Measurements from ENCODE around the gene MAN2A2.

The MAN2A2 gene

DNA sequence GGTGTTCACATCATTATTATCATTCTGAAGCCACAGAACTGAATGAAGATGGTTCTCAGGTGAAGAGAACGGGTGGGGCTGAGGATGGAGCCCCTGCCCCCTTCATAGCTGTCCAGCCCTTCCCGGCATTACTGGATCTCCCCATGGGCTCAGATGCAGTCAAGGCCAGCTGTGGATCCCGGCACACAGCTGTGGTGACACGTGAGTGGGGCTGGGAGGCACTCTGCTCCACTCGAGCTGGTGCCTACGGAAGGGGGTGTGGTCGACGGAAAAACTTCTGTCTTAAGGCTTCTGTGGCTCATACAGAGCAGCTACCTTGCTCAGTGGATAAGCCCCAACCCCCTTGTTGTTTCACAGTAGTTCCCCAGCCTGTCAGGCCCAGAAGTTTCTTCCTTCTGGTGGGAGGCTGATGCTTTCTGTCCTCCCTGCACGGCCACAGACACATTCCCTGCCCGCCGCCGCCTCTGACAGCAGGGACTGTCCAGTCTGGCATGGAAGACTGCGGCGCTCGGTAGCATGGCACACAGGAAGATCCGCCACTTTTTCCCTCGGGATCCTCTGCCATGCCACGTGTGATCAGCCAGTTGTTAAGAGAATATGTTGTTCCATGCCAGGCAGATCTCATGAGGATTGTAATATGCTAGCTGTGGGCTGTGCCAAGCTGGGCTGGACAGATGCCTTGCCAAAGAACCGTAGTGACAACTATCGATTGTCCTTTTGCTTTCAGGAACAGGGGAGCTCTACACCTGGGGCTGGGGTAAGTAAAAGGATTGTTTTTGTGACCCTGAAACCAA is 57.4 kb downstream of the MAN2A2 start:
- DNase-seq (ENCODE audit: low read depth in 2 of 2): no peak

DNA sequence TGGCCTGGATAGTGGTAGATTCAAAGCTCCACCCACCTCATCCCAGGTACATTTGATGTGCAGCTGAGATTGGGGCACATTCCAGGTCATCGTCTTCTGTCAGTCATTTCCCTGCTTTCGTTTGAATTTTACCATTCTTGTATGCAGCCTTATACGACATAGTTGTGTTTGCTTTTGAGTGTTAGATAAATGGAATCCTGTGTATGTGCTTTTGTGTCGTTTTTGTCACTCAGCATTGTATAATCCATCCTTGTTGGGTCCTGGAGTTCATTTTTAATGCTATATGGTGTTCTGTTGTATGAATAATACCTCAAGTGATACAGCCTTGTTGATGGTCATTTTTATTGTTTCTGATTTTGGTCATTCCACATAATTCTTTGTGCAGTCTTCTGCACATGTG is 58.9 kb downstream of the MAN2A2 start:
- DNase-seq (ENCODE audit: low read depth in 2 of 2): no peak

DNA sequence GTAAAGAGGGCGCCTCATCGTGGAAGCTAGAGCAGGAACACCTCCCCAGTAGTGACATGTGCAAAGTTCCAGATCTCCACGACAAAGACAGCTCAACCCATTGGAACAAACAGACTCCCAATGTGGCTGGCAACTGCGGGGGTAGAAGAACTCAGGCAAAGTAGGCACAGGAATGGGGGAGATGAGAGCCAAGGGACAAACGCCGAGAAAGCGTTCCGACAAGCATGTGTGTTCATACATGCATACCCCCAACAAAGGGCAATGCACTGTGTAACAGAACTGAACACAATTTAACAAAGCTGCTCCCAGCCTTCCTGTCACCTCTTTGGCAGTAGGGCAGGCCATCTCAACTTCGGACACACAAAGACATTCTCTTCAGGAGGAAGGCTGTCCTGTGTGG is 63.2 kb downstream of the MAN2A2 start:
- DNase-seq (ENCODE audit: low read depth in 2 of 2): no peak

DNA sequence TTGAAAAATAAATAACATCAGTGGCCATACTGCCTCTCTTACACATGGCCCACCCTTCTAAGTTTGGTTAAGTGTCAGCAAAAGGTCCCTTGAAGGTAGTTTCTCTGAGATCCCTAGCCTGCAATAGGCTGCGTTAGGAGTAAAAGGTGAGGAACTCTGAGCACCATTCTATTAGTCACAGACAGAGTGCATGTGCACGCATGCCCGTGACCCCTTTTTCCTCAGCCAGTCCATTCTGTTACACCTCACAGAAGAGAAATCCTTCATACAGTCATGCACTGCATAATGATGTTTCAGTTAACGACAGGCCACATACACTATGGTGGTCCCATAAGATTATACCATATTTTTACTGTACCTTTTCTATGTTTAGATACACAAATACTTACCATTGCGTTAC is 64.1 kb downstream of the MAN2A2 start:
- no peak for DNase-seq (ENCODE audit: low read depth in 2 of 2)

DNA sequence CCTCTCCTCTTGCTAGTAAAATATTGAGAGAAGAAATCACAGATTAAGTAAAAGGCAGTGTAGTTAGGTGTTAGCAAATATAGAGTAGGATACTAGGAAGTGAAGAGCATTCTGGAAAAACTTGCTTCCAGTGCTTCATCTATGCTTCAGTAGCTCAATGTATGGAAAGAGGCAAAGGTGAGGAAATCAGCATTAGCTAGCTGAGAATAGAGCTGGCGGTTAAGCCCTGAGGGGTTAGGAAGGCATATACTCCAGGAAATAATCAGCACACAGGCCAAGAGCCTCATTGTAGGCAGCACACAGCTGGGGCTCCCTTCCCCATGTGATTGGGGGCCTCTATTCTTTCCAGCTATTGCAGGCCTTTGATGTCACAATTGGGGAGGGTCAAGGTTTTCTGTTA is 65.3 kb downstream of the MAN2A2 start:
- DNase-seq (ENCODE audit: low read depth in 2 of 2): no peak

DNA sequence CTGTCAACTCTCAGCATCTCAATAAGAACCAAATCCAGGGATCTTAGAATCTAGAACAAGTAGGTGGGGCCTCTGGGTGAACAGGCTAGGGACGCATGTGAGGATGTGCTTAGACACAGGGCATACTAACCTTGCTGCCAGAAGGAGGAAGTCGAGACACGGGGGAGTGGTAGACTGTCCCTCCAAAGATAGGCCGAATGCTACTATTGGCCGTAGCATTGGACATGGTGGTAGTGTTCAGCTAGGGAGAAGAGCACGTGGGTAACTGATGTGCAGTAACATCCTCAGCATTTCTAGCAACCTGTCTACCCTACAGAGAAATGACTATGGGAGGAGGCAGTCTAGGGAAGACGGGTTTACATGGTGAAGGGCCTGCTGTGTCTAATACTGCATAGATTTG is 67.2 kb downstream of the MAN2A2 start:
- DNase-seq (ENCODE audit: low read depth in 2 of 2): no peak

DNA sequence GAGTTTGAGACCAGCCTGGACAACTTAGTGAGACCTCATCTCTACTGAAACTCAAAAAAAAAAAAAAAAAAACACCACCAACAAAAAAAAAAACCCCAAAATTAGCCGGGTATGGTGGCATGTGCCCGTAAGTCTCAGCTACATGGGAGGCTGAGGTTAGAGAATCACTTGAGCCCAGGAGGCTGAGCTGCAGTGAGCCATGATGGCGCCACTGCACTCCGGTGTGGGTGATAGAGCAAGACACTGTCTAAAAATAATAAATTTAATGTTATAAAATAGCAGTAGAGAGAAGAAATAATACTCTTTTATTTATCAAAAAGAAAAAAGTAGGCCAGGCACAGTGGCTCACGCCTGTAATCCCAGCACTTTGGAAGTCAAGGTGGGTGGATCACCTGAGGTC is 69.0 kb downstream of the MAN2A2 start:
- no peak for DNase-seq (ENCODE audit: low read depth in 2 of 2)

All from fibroblast of skin of left quadriceps (primary cell).